Measurements from ENCODE around the gene ZC3H7B.

- TF ChIP-seq POLR2A (IDR thresholded peaks at IDR 0.05; ENCODE audit: low read length): no peak
- TF ChIP-seq MAFK (IDR thresholded peaks at IDR 0.05; ENCODE audit: partially characterized antibody): no peak
- TF ChIP-seq RFX5 (IDR thresholded peaks at IDR 0.05): no peak
- no peak for TF ChIP-seq RAD21 (conservative IDR thresholded peaks at IDR 0.05 in 1 of 2, IDR thresholded peaks at IDR 0.05 in 1 of 2)
- TF ChIP-seq CTCF (IDR thresholded peaks at IDR 0.05): no peak
- TF ChIP-seq CEBPB (IDR thresholded peaks at IDR 0.05): no peak
- no peak for TF ChIP-seq SMC3 (IDR thresholded peaks at IDR 0.05)
- no peak for TF ChIP-seq JUN (IDR thresholded peaks at IDR 0.05)
- no peak for TF ChIP-seq MAX (IDR thresholded peaks at IDR 0.05)
- no peak for TF ChIP-seq JUNB (IDR thresholded peaks at IDR 0.05)
- no peak for TF ChIP-seq PHF8 (IDR thresholded peaks at IDR 0.05; ENCODE audit: borderline replicate concordance, low read depth)
These were observed 47.1 kb upstream of the ZC3H7B start for GRCh38 chr22:41254230-41254629.

All from A549 (cell line).